ENCODE data around the gene NAA16. TPM values are rescaled to one million over a fixed set of nuclear protein-coding genes. Genes with fewer than 3 reads are reported as not detected.

NAA16 gene
- total RNA-seq, 1 experiment from 2014 or later: 9.8 TPM

DNA sequence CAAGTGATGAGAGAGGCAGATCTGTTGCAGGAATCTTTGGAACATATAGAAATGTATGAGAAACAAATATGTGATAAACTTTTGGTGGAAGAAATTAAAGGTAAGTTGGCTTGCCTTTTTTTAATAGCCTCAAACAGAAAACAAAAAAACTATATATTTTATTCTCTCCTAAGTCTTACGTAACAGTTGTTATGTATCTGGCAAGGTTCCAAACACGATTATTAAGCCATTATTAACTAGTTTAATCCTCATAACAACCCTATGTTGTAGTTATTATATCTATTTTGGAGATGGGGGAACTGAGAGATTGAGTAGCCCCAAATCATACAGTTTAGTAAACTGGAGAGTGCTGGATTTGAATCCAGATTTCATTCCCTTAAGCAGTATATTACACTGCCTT, 14.7 kb downstream of the NAA16 start:
- Histone ChIP-seq H3F3A (ENCODE audit: low read length, unreplicated experiment) (no peaks in the 10 kb centered on the region), H3K79me2 (ENCODE audit: low read length) (peaks cover 15% of the 10 kb centered on the region), H3K9me3 (ENCODE audit: low read length) (no peaks in the 10 kb centered on the region), H4K20me1 (ENCODE audit: low read length) (no peaks in the 10 kb centered on the region), H3K27ac (ENCODE audit: low read length) (no peak overlapping the region), H3K4me2 (ENCODE audit: low read length) (no peak overlapping the region), H2AFZ (ENCODE audit: low read length) (no peak overlapping the region), H3K9me2 (replicated peaks; ENCODE audit: low read length) (no peaks in the 10 kb centered on the region), H3K36me3 (ENCODE audit: low read depth, low read length) (peaks cover 12% of the 10 kb centered on the region; the same call in 1 of the 2 replicates), H3K9ac (ENCODE audit: low read length) (no peak overlapping the region), H3K4me3 (ENCODE audit: low read length) (no peak overlapping the region), H3K27me3 (ENCODE audit: low read length) (no peaks in the 10 kb centered on the region), H3K4me1 (ENCODE audit: insufficient read depth, low read length) (no peaks in the 10 kb centered on the region)
- ChIA-PET POLR2A (ENCODE audit: unreplicated experiment) (no interaction called here), CTCF (no interaction called here)
- no peak for DNase-seq
- no peak for ATAC-seq
- TF ChIP-seq, protein P1, sequence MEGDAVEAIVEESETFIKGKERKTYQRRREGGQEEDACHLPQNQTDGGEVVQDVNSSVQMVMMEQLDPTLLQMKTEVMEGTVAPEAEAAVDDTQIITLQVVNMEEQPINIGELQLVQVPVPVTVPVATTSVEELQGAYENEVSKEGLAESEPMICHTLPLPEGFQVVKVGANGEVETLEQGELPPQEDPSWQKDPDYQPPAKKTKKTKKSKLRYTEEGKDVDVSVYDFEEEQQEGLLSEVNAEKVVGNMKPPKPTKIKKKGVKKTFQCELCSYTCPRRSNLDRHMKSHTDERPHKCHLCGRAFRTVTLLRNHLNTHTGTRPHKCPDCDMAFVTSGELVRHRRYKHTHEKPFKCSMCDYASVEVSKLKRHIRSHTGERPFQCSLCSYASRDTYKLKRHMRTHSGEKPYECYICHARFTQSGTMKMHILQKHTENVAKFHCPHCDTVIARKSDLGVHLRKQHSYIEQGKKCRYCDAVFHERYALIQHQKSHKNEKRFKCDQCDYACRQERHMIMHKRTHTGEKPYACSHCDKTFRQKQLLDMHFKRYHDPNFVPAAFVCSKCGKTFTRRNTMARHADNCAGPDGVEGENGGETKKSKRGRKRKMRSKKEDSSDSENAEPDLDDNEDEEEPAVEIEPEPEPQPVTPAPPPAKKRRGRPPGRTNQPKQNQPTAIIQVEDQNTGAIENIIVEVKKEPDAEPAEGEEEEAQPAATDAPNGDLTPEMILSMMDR (conservative IDR thresholded peaks at IDR 0.05; ENCODE audit: low read depth, low read length): no peak
- TF ChIP-seq EZH2phosphoT487 (IDR thresholded peaks at IDR 0.05; ENCODE audit: borderline replicate concordance, low read length) (no peak), EZH2 (IDR thresholded peaks at IDR 0.05; ENCODE audit: low read length, unreplicated experiment) (no peak)
- intact Hi-C loops (cut with micrococcal nuclease): no loop called here
- BruUV-seq (replicated peaks): no TSS peak

DNA sequence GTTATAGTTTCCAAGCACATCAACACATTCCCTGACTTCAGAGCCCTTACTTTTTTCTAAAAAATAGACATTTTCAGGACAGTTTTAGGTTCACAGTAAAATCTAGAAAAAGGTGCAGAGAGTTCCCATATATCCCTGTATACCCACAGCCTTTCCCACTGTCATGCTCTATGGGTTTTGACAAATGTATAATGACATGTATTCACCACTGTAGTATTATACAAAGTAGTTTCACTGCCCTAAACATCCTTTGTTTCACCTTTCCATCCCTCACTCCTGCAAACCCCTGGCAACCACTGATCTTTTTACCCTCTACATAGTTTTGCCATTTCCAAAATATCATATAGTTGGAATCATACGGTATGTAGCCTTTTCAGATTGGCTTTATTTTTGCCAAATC, 15.6 kb downstream of the NAA16 start:
- no peaks in the 10 kb centered on the region for H3K4me1 ChIP-seq (ENCODE audit: insufficient read depth, low read length)
- no peaks in the 10 kb centered on the region for H3K9me3 ChIP-seq (ENCODE audit: low read length)
- no TSS peak for BruUV-seq (replicated peaks)
- no peaks in the 10 kb centered on the region for H3K27me3 ChIP-seq (ENCODE audit: low read length)
- no peak overlapping the region for H3K27ac ChIP-seq (ENCODE audit: low read length)
- no peak for DNase-seq
- intact Hi-C loops (cut with micrococcal nuclease): no loop called here
- no peaks in the 10 kb centered on the region for H4K20me1 ChIP-seq (ENCODE audit: low read length)
- no peak overlapping the region for H3K4me3 ChIP-seq (ENCODE audit: low read length)
- no peaks in the 10 kb centered on the region for H3K9me2 ChIP-seq (replicated peaks; ENCODE audit: low read length)
- no peak for ATAC-seq
- peaks cover 7% of the 10 kb centered on the region; the same call in 1 of the 2 replicates for H3K79me2 ChIP-seq (ENCODE audit: low read length)
- ChIA-PET POLR2A (ENCODE audit: unreplicated experiment) (no interaction called here), CTCF (no interaction called here)
- H3F3A ChIP-seq (ENCODE audit: low read length, unreplicated experiment): no peaks in the 10 kb centered on the region
- H3K9ac ChIP-seq (ENCODE audit: low read length): no peak overlapping the region
- H3K4me2 ChIP-seq (ENCODE audit: low read length): no peak overlapping the region
- peaks cover 12% of the 10 kb centered on the region; the same call in 1 of the 2 replicates for H3K36me3 ChIP-seq (ENCODE audit: low read depth, low read length)
- H2AFZ ChIP-seq (ENCODE audit: low read length): no peak overlapping the region
- TF ChIP-seq EZH2phosphoT487 (IDR thresholded peaks at IDR 0.05; ENCODE audit: borderline replicate concordance, low read length): no peak
- no peak for TF ChIP-seq EZH2 (IDR thresholded peaks at IDR 0.05; ENCODE audit: low read length, unreplicated experiment)
- TF ChIP-seq, protein P1 (conservative IDR thresholded peaks at IDR 0.05; ENCODE audit: low read depth, low read length): no peak

DNA sequence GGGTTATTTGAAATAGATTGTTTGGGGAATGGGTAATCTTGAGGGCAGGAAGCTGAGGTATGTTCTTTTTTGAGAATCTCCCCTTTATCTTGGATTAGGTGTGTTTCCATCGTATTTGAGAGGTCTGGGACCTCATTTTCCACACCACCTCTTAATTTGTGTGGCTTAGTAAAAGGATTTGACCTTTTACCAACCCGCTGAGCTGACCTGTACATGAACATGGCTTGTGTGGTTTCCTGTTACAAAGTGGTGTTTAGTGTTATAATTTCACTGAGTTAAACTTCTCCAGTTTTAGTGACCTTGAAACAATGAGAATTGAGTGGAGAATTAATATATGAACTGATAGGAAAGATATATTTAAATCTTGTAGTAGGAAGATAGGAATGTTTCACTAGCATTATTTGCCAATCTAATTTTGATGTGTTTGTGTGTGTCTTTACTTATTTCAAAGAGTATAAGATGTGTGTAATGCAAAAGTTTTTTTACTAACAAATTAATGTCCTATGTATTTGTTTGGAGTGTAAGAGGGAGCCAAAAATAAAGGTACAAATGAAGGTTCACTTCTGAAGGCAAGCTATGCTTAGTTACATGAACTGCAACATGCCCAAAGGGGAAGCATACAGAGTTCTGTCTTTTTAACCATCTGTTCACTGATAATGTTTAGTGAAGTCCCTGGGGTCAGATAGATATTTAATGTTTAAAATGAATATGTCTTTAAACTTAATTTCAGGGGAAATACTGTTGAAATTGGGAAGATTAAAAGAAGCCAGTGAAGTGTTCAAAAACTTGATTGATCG, 17.1 kb downstream of the NAA16 start:
- H3K36me3 ChIP-seq (ENCODE audit: low read depth, low read length): peaks cover 14% of the 10 kb centered on the region; the same call in 1 of the 2 replicates
- H3F3A ChIP-seq (ENCODE audit: low read length, unreplicated experiment): no peaks in the 10 kb centered on the region
- no peak overlapping the region for H3K9ac ChIP-seq (ENCODE audit: low read length)
- ATAC-seq: no peak
- no peaks in the 10 kb centered on the region for H4K20me1 ChIP-seq (ENCODE audit: low read length)
- DNase-seq: no peak
- no peak overlapping the region for H3K27ac ChIP-seq (ENCODE audit: low read length)
- no peaks in the 10 kb centered on the region for H3K27me3 ChIP-seq (ENCODE audit: low read length)
- H3K4me2 ChIP-seq (ENCODE audit: low read length): no peak overlapping the region
- no peak overlapping the region for H2AFZ ChIP-seq (ENCODE audit: low read length)
- H3K4me1 ChIP-seq (ENCODE audit: insufficient read depth, low read length): no peaks in the 10 kb centered on the region
- TF ChIP-seq, protein P1 (conservative IDR thresholded peaks at IDR 0.05; ENCODE audit: low read depth, low read length): no peak
- TF ChIP-seq EZH2 (IDR thresholded peaks at IDR 0.05; ENCODE audit: low read length, unreplicated experiment): no peak
- TF ChIP-seq EZH2phosphoT487 (IDR thresholded peaks at IDR 0.05; ENCODE audit: borderline replicate concordance, low read length): no peak
- no peaks in the 10 kb centered on the region for H3K9me3 ChIP-seq (ENCODE audit: low read length)
- H3K9me2 ChIP-seq (replicated peaks; ENCODE audit: low read length): no peaks in the 10 kb centered on the region
- CTCF ChIA-PET: no interaction called here
- intact Hi-C loops (cut with micrococcal nuclease): no loop called here
- no TSS peak for BruUV-seq (replicated peaks)
- POLR2A ChIA-PET (ENCODE audit: unreplicated experiment): no interaction called here
- H3K79me2 ChIP-seq (ENCODE audit: low read length): no peaks in the 10 kb centered on the region
- no peak overlapping the region for H3K4me3 ChIP-seq (ENCODE audit: low read length)
